Mesenchymal stem cell (in vitro differentiated cells and primary cell): ENCODE measurements around the gene SCFD2.

Experiments
- DNase-seq: peaks from one replicate; pipeline ENCODE4 v3.0.0-alpha.2; 2013
- H2AFZ ChIP-seq: one replicate; pipeline ENCODE4 v1.6.1; 2013; ENCODE audit warnings: low read depth, mild to moderate bottlenecking, control low read depth, inconsistent platforms, low read length, moderate library complexity
- H2AK5ac ChIP-seq: 2 replicates; pipeline ENCODE4 v1.6.1; 2013; ENCODE audit warnings: low read length, moderate library complexity, mild to moderate bottlenecking, inconsistent platforms; ENCODE audit not compliant: severe bottlenecking
- H2BK120ac ChIP-seq: one replicate; pipeline ENCODE4 v1.6.1; 2013; ENCODE audit warnings: low read depth, mild to moderate bottlenecking, inconsistent platforms, low read length, moderate library complexity
- H2BK12ac ChIP-seq, 2 experiments: one replicate each; pipeline ENCODE4 v1.6.1; 2013; ENCODE audit warnings: inconsistent platforms in 2 of 2, low read length in 2 of 2, mild to moderate bottlenecking in 2 of 2, moderate library complexity in 2 of 2, control low read depth in 1 of 2
- H2BK15ac ChIP-seq: one replicate; pipeline ENCODE4 v1.6.1; 2013; ENCODE audit warnings: mild to moderate bottlenecking, low read depth, inconsistent platforms; ENCODE audit not compliant: poor library complexity, severe bottlenecking
- H2BK5ac ChIP-seq: 2 replicates; pipeline ENCODE4 v1.6.1; 2013; ENCODE audit warnings: low read depth, mild to moderate bottlenecking, low read length, control low read depth, inconsistent platforms; ENCODE audit not compliant: poor library complexity, severe bottlenecking
- H3K14ac ChIP-seq, 2 experiments: one replicate each; pipeline ENCODE4 v1.6.1; 2013; ENCODE audit warnings: inconsistent platforms in 2 of 2, low read length in 2 of 2, control low read depth in 1 of 2, mild to moderate bottlenecking in 1 of 2, moderate library complexity in 1 of 2
- H3K18ac ChIP-seq, 2 experiments: one replicate each; pipeline ENCODE4 v1.6.1; 2013; ENCODE audit warnings: inconsistent platforms in 2 of 2, low read length in 2 of 2, control low read depth in 1 of 2, low read depth in 1 of 2, mild to moderate bottlenecking in 1 of 2
- H3K23ac ChIP-seq, 2 experiments: one replicate each; pipeline ENCODE4 v1.6.1; 2013; ENCODE audit warnings: inconsistent platforms in 2 of 2, low read length in 2 of 2, mild to moderate bottlenecking in 2 of 2, moderate library complexity in 2 of 2, control low read depth in 1 of 2
- H3K27ac ChIP-seq: 2 replicates; pipeline ENCODE4 v1.5.1; 2013; ENCODE audit warnings: mild to moderate bottlenecking, moderate library complexity, low read length, control low read depth, inconsistent platforms; ENCODE audit not compliant: poor library complexity, severe bottlenecking
- H3K27me3 ChIP-seq, 2 experiments: 2 replicates each; pipeline versions ENCODE4 v1.6.1 to v1.7.0; 2013; ENCODE audit warnings: low read length in 2 of 2, mild to moderate bottlenecking in 2 of 2, moderate library complexity in 2 of 2, control low read depth in 1 of 2, inconsistent platforms in 1 of 2; ENCODE audit not compliant: control insufficient read depth in 1 of 2, insufficient read depth in 1 of 2
- H3K36me3 ChIP-seq, 2 experiments: 2 replicates each; pipeline versions ENCODE4 v1.6.1 to v1.7.0; 2013; ENCODE audit warnings: low read length in 2 of 2, control low read depth in 1 of 2, inconsistent platforms in 1 of 2, low read depth in 1 of 2, mild to moderate bottlenecking in 1 of 2; ENCODE audit not compliant: insufficient read depth in 2 of 2, control insufficient read depth in 1 of 2
- H3K4ac ChIP-seq, 2 experiments: one replicate each; pipeline ENCODE4 v1.6.1; 2013; ENCODE audit warnings: inconsistent platforms in 2 of 2, low read length in 2 of 2, mild to moderate bottlenecking in 2 of 2, moderate library complexity in 2 of 2, control low read depth in 1 of 2, low read depth in 1 of 2
- H3K4me1 ChIP-seq: 2 replicates; pipeline ENCODE4 v1.6.1; 2013; ENCODE audit warnings: low read depth, low read length, control low read depth; ENCODE audit not compliant: control insufficient read depth, insufficient read depth
- H3K4me2 ChIP-seq: 2 replicates; pipeline ENCODE4 v1.6.1; 2013; ENCODE audit warnings: low read length, mild to moderate bottlenecking, inconsistent platforms; ENCODE audit not compliant: poor library complexity, severe bottlenecking
- H3K4me3 ChIP-seq, 2 experiments: 2 replicates each; pipeline versions ENCODE4 v1.5.1 to v1.7.0; 2013; ENCODE audit warnings: low read length in 2 of 2, mild to moderate bottlenecking in 2 of 2, control low read depth in 1 of 2, low read depth in 1 of 2; ENCODE audit not compliant: insufficient read depth in 1 of 2
- H3K79me1 ChIP-seq: replicated peaks from 2 replicates; pipeline ENCODE4 v1.6.1; 2013; ENCODE audit warnings: mild to moderate bottlenecking, control low read depth, low read length, inconsistent platforms; ENCODE audit not compliant: poor library complexity, severe bottlenecking
- H3K9ac ChIP-seq: 2 replicates; pipeline ENCODE4 v1.7.0; 2013; ENCODE audit warnings: mild to moderate bottlenecking, low read length, moderate library complexity
- H3K9me3 ChIP-seq: 2 replicates; pipeline ENCODE4 v1.7.0; 2013; ENCODE audit warnings: mild to moderate bottlenecking, low read length; ENCODE audit not compliant: control insufficient read depth
- H4K8ac ChIP-seq: one replicate; pipeline ENCODE4 v1.6.1; 2013; ENCODE audit warnings: inconsistent platforms, mild to moderate bottlenecking, low read length, moderate library complexity
- H4K91ac ChIP-seq: one replicate; pipeline ENCODE4 v1.6.1; 2013; ENCODE audit warnings: mild to moderate bottlenecking, low read length, inconsistent platforms
- WGBS: methylation state at CpG from one replicate; pipeline ENCODE4 v1.1.7; 2013; ENCODE audit warnings: mixed read lengths; 5-methylcytosine and 5-hydroxymethylcytosine counted together

The SCFD2 gene

DNA sequence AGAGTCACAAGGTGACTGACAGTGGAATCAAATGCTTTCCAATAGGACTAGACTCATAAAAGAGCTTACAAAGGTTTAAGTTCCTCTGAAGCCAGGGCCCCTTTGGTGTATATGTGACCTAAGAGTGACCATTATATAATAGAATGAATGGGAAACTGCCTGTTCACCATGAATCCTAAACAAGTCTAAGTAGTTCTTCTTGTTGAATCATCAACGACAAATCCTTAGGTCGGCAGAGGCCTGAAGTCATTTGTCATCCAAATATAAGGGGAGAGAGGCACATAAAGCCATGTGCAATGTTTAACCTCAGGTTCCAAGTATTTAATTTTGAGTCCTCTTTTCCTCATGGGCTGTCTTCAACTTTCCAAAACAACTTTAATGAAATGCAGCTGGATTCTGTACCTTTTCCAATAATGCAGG, 381.4 kb downstream of the SCFD2 start:
- Histone ChIP-seq H3K23ac (no peak overlapping the region), H2AFZ (no peak overlapping the region), H4K8ac (no peak overlapping the region), H2BK15ac (no peak overlapping the region), H4K91ac (no peak overlapping the region), H2BK120ac (no peak overlapping the region), H3K4me2 (no peak overlapping the region), H3K18ac (no peak overlapping the region), H3K79me1 (peaks cover 2% of the 10 kb centered on the region), H3K4me1 (no peaks in the 10 kb centered on the region), H2AK5ac (no peak overlapping the region), H3K9ac (peak overlapping the region; percentile 24), H2BK5ac (no peak overlapping the region), H3K14ac (no peak overlapping the region), H3K4ac (no peak overlapping the region), H3K27ac (no peak overlapping the region), H2BK12ac (no peak overlapping the region), H3K36me3 (no peaks in the 10 kb centered on the region), H3K27me3 (no peaks in the 10 kb centered on the region), H3K4me3 (no peak overlapping the region), H3K9me3 (no peaks in the 10 kb centered on the region)
- WGBS: 0% methylated on average over 2 of the region's 2 CpGs
- peak; percentile 56 for DNase-seq

DNA sequence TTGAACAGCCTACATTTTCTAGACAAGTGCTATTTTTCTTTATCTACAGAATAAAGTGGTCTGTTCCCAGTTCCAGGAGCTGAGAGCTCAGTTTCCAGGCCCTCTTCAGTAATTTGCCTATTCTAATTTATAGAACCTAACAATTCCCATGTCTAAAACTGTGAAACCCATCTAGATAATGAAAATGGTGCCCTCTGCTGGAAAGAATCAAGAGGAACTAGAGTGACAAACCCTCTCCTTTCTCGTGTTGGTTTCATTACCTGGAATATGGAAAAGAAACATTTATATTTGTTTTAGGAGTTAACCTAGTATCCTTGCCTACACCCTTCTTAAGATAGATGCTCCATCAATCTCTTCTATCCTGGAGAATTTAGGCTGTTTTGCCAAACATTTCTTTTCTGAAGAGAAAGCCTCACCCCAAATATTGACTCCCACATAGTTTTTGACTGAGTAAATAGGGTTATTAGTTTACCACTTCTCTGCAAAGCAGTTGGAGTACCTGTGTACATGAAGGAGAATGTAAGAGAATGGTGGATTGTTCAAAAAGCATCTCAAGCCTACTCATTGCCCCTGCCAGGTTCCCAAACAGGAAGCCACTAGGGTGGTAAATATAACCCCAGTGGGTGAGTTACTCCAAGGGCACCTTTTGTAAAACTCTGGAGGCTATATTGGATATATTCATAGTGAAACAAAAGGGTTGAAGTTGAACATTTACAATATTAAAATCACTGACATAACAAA, 382.1 kb downstream of the SCFD2 start:
- H3K14ac ChIP-seq: no peak overlapping the region
- peak overlapping the region; percentile 24 for H3K9ac ChIP-seq
- H3K4me3 ChIP-seq: no peak overlapping the region
- DNase-seq: peak; percentile 71
- H3K27ac ChIP-seq: no peak overlapping the region
- no peak overlapping the region for H2BK15ac ChIP-seq
- H3K4me1 ChIP-seq: no peaks in the 10 kb centered on the region
- no peak overlapping the region for H2BK120ac ChIP-seq
- no peak overlapping the region for H2BK12ac ChIP-seq
- no peaks in the 10 kb centered on the region for H3K9me3 ChIP-seq
- peaks cover 2% of the 10 kb centered on the region for H3K79me1 ChIP-seq
- no peak overlapping the region for H3K4ac ChIP-seq
- no peak overlapping the region for H2AK5ac ChIP-seq
- WGBS: no CpG with 5 or more reads among the region's 1 CpG
- H3K4me2 ChIP-seq: no peak overlapping the region
- H4K91ac ChIP-seq: no peak overlapping the region
- no peak overlapping the region for H4K8ac ChIP-seq
- no peaks in the 10 kb centered on the region for H3K36me3 ChIP-seq
- H3K23ac ChIP-seq: no peak overlapping the region
- no peak overlapping the region for H2BK5ac ChIP-seq
- H2AFZ ChIP-seq: no peak overlapping the region
- no peak overlapping the region for H3K18ac ChIP-seq
- no peaks in the 10 kb centered on the region for H3K27me3 ChIP-seq

DNA sequence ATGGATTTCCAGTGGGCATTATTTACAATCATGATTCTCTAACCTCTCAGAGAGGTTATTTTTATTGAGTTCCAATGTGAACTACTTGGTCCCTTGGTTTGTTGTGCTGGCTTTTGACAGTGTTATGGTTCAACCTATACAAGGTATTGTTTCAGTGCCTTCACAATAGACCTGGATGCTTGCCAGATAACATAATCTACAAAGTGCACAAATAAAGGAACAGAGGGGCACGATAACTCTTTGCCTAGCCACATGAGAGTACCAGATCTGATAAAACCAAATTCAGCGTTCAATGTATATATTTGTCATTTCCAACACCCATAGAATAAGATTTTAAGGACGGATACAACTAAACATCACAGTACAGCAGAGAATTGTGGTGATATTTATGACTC, 382.9 kb downstream of the SCFD2 start:
- H3K27ac ChIP-seq: no peak overlapping the region
- H3K9me3 ChIP-seq: no peaks in the 10 kb centered on the region
- no peak overlapping the region for H4K8ac ChIP-seq
- no peak overlapping the region for H2AFZ ChIP-seq
- H3K27me3 ChIP-seq: no peaks in the 10 kb centered on the region
- H4K91ac ChIP-seq: no peak overlapping the region
- no peak overlapping the region for H2BK120ac ChIP-seq
- no peak overlapping the region for H3K18ac ChIP-seq
- no peak overlapping the region for H3K14ac ChIP-seq
- H2BK5ac ChIP-seq: no peak overlapping the region
- no peak for DNase-seq
- H3K4me2 ChIP-seq: no peak overlapping the region
- WGBS: 67% methylated on average over 2 of the region's 3 CpGs
- no peaks in the 10 kb centered on the region for H3K36me3 ChIP-seq
- H3K4ac ChIP-seq: no peak overlapping the region
- H2AK5ac ChIP-seq: no peak overlapping the region
- no peak overlapping the region for H3K23ac ChIP-seq
- H3K79me1 ChIP-seq: peaks cover 2% of the 10 kb centered on the region
- peak overlapping the region; percentile 24 for H3K9ac ChIP-seq
- no peak overlapping the region for H2BK15ac ChIP-seq
- H3K4me1 ChIP-seq: no peaks in the 10 kb centered on the region
- no peak overlapping the region for H3K4me3 ChIP-seq
- no peak overlapping the region for H2BK12ac ChIP-seq

DNA sequence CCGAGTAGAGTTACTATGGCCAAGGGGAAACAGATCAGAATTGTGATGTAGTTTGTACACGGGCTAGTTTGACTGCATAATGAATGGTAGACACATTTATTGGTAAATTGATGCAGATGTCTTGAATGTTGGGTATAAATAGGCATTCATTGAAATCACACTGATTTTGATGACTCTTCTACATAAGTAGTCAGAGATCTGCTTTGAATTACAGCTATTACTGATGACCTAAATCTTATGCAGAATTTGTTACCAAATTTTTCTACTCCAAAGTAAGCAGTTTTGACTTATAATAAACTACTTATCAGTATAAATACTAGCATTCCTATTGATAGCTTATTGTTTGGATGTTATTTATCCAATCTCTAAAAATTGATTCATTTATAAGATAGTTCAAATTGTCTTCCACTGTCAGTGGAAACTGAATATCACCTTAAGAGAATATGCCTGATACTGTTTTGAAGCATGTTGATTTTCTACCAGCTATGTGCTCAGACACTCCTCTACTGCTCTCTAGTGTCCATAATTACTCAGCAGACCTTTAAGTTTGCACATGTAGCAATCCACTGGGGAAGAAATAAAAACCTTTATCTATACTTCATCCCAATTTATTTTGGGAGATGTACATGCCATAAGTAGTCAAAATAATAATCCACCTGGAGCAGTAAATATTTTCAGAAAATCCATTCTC, 383.5 kb downstream of the SCFD2 start:
- peak overlapping the region in 1 of 2 experiments; percentile 21 for H2BK12ac ChIP-seq
- H2AK5ac ChIP-seq: no peak overlapping the region
- no peak overlapping the region for H3K27ac ChIP-seq
- H3K18ac ChIP-seq: no peak overlapping the region
- 70% methylated on average over 2 of the region's 2 CpGs for WGBS
- H3K4me3 ChIP-seq: no peak overlapping the region
- H3K23ac ChIP-seq: no peak overlapping the region
- no peaks in the 10 kb centered on the region for H3K27me3 ChIP-seq
- no peaks in the 10 kb centered on the region for H3K4me1 ChIP-seq
- no peak overlapping the region for H3K4ac ChIP-seq
- H3K14ac ChIP-seq: peak overlapping the region in 1 of 2 experiments; percentile 62
- no peak overlapping the region for H2BK15ac ChIP-seq
- no peak overlapping the region for H2AFZ ChIP-seq
- no peak overlapping the region for H4K91ac ChIP-seq
- H3K9me3 ChIP-seq: no peaks in the 10 kb centered on the region
- no peak overlapping the region for H2BK5ac ChIP-seq
- no peak overlapping the region for H2BK120ac ChIP-seq
- no peak overlapping the region for H3K4me2 ChIP-seq
- no peak overlapping the region for H3K9ac ChIP-seq
- peaks cover 2% of the 10 kb centered on the region for H3K79me1 ChIP-seq
- no peaks in the 10 kb centered on the region for H3K36me3 ChIP-seq
- peak; percentile 72 for DNase-seq
- H4K8ac ChIP-seq: no peak overlapping the region
